T-helper 2 cell (primary cell): Measurements from ENCODE around the gene AFF1.

Experiments used
- DNase-seq, 5 experiments: peaks; one replicate each; pipeline versions ENCODE4 v3.0.0 to v3.0.0-alpha.2; 2012 to 2022

Gene AFF1

DNA sequence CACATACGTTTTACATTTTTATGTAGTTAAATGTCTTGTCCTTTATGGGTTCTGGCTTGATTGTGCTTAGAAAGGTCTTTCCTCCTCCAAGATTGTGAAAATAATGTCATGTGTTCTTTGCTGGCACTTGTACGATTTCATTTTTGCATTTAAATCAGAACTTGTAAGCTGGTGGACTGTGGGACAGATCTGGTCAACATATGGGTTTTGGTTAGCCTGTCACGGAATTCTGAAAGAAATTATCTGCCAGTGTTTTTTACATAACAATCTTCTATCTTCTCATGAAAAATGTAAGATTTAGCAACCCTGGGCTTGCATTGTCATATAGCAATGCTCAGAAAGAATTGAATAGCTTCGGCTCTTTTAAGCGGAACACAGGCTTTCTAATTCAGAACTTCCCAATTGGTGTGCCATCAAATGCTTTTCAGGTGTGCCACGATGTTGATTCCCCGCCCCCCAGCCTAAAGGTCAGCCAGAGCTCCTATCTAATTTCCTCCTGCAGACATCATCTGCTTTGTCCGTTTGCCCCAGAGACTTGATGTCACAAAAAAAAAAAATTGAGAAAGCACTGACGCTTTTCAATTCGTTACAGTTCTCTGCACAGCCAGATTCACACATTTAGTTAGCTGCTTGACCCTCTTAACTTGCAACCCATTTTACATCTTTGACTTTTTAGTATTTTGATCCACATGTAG is 16.2 kb downstream of the AFF1 start:
- no peak for DNase-seq

DNA sequence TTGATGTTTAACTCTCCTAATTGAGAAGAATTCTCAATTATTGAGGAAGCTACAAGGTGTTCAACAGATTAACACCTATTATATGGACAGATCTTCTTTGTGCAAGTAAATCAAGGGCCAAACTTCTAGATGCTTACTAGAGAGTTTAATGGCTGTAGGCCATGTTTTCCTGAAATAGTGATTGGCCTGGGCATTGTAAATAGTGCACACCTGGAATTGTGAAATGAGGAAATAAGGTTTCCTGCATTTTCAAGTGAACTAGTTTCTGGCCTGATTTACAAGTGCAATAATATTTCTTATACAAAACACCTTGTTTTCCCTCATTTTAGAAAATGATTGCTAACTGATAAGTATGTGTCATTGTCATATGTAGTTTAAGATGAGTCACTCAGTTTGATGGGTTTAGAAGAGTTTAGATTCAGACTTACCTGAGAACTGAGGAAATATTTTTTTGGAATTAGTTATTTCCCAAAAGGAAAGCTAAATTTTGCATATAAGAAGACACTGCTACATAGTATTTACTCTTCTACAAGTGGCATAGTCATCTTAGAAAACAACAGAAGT is 21.2 kb downstream of the AFF1 start:
- no peak for DNase-seq

DNA sequence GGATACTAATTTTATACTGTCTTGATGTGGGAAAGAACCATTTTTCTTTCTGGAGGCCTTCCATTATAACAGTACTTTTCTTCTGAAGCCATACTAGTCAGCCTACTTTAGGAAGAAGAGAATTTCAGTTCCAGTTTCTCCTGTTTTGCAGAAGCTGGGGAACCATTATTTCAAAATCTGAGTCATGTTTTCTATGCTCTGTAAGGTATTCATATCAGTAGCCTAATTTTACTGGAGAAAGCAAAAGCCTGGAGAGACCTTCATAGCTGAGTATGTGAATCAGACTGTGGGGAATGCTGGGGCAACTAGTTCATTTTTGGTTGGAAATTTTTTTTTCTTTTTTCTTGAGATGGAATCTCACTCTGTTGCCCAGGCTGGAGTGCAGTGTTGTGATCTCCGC is 22.4 kb downstream of the AFF1 start:
- no peak for DNase-seq

DNA sequence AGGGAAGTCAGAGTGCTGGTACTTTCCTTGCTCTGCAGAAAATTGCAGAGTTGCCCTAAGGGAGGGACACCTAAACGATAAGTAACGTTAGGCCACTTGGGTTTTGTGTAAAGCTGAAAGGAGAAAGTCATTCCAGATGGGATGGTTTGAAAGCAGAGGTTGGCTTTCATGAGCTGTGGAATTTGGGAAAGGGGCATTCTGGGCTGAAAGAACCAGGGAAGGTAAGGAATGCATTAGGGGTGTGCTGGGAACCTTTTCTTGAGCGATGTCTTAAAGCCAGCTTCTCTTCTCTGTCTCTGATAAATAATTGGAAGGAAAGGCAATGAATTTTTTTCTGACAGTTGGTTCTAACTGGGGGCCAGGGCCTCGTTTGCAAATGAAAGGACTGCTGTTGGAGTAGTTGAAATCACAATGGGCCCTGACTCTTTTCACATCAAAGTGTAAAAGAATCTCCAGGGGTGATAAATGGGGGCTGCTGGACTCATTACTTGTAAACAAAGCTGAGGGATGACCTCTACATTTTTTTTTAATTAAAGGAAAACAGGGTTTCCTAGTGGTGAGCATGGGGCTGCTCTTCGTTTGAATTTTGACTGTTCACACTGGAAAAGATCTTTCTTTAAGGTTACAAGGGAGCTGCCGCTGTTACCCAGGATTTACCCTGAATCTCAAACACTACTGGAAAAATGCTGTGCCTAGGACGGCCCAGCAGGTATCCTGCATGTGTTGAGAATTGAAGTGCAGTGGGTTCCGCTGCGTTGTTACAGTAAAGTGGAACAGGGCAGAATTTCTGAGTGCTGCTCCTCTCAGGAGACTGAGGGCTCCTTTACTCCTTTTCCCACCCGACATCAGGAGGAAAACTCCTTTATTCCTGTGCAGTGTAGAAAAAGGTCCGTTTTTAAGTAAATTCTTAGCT is 25.0 kb downstream of the AFF1 start:
- DNase-seq: no peak

DNA sequence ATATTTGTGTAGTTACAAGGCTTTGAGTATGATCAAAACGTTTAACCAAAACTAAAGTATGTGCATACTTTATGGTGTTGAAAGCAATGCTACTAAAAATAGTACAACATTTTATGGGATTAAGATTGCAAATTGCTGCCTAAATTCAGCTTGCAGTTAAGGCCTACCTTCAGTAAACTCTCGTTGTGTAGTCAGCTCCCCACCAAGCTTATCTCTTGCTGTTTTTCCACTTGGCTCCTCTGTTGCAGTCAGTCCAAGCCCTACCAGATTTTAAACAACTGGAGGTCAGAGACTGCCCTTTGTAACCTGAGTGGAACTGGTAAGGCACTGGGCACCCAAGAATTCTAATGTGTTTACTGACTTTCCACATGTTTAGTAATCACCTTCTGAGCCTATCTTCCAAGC is 25.7 kb downstream of the AFF1 start:
- no peak for DNase-seq

DNA sequence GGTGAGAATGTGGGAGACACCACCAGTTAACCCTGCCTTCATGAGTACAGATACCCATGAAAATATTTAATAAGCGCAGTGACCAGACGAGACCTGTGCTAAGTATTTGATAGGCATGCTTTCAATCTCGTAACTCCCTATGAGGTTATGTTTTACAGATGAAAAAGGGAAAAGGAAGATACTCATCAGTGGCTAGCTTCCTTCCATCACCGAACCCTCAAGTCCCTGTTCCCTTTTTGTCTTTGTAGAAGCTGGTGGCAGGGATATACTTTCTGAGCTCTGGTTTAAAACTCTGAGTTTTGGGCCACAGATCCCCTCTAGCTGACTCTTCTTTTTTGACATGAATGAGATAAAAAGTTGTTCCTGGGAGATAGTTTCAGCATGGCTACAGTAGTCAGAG is 26.3 kb downstream of the AFF1 start:
- no peak for DNase-seq

DNA sequence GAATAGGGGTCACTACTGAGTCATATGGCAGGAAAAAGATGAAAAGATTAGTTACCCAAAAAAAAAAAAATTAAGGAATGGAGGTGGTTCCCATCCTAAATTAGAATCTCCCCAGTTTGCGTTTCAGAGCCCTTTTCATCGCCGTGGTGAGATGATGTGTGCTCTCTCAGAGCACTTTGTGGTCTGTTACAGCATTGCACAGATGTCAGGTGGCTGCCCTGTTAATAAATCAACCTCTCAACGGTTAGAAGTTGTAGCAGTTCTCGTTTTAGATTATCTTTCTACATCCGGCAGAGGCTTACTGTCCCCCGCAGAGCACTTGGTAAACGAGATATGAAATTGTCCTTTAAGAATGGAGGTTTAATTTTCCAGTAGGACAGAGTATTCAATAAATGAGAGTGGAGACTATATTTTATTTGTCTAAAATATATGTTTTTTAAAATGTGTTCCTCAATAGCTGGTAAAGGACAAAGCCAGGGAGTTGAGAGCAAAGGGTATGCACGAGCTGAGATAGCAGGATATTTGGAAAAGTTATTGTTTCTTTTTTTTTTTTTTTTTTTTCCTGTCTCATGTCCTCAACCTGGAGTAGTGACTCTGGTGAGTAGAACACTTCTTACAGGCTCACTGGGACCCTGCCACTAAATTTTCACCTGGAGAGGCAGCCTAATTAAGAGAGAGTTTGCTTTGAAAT is 26.9 kb downstream of the AFF1 start:
- no peak for DNase-seq

DNA sequence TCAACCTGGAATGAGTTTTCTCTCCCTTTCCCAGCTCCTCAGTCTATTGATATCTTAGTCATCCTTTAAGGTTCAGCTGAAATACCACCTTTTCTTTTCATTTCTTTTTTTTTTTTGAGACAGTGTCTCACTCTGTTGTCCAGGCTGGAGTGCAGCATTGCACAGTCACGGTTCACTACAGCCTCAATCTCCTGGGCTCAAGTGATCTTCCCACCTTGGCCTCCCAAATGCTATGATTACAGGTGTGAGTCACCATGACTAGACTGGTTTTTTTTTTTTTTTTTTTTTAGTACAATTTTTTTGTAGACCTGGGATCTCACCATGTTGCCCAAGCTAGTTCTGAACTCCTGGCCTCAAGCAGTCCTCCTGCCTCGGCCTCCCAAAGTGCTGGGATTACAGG is 28.9 kb downstream of the AFF1 start:
- DNase-seq: no peak

DNA sequence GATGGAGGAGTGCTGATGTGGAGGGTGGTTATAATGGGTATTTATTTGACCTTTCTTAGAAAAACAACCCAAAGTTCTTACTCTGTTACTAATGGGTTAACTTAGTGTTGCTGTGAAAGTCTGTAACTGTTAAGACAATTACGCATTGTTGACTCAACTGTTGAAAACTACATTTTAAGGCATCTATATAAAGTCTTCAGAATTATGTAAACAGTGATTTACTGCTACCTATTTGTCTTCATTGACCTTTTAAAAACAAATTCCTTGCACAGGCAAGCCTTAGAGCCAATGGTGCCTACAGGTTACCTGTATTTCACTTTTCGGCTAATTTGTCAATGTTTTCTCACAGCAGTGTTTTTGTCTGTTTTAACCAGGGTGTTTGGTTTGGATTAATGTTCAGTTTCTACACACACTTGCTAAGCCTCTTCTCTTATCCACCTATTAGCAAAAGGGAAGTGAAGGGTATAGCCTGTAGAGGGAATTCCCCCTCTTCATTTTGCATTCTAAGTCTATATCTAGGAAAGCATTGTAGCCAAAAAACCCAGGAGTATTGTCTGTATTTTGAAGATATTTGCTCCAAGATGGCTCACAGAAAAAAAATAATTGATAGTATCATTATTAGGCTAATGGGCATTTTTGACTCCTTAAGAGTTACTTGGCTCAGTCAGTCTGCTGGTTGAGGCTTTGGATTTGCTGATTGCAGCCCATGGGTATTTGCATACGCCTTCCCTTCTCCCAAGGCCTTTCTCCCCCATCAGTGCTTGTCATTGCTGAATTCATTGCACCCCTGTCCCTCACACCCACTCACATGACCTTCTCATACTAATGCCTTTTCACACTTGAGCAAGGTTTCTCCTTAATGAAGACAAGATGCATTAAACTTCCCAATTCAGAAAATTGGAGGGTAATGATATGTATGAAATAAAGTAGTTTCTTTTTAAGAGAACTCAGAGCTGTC is 30.5 kb downstream of the AFF1 start:
- DNase-seq: no peak

DNA sequence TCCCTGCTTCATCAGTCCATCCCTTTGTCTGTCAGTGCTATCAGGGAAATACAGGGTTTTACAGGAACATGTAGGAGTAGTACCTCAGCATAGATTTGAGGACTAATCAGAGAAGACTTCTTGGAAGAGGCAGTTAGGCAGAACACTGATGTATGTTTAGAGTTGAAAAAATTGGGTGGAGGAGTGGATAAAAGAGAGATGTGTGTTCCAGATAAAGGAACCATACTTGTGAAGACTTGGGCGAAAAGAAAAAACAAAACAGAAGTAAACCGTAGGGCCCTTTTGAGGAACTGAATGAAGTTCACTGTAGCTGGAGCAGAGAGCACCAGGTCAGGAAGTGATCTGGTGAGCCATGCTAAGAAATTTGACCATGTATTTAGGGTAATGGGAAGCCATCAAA is 32.3 kb downstream of the AFF1 start:
- no peak for DNase-seq

DNA sequence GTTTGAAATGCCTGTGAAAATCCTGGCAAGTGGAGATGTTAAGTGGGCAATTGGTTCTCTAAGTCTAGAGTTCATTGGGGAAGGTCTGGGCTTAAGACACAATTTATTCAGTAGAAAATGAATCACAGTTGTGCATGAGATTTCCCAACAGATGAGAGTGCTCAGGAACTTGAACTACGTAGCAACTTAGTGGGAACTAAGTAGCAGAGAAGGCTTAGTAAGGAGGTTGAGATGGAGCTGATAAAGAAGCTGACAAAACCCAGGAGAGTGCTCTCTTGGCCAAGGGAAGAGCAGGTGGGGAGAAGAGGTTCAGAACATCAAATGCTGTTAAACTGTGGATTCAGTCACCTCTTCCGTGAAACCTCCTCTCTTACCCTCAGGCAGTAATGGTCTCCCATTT is 33.0 kb downstream of the AFF1 start:
- DNase-seq: no peak

DNA sequence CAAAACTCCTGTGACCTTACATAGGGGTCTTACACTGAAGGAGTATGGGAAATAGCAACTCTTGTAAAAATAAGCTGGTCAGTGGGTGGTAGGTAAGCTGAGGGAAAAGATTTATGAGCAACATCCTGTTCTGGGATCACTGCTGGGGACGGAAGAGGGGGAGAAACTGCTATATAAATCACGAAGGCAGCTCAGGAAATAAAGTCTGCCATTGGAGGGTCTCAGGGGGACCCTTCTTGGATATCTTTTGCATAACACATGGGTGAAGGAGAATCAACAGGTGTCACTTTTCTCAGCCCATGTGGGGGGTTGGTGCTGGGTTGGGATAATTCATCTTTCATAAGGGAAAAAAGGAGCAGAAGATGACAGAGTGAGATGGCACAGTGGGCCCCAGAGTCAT is 33.7 kb downstream of the AFF1 start:
- no peak for DNase-seq

DNA sequence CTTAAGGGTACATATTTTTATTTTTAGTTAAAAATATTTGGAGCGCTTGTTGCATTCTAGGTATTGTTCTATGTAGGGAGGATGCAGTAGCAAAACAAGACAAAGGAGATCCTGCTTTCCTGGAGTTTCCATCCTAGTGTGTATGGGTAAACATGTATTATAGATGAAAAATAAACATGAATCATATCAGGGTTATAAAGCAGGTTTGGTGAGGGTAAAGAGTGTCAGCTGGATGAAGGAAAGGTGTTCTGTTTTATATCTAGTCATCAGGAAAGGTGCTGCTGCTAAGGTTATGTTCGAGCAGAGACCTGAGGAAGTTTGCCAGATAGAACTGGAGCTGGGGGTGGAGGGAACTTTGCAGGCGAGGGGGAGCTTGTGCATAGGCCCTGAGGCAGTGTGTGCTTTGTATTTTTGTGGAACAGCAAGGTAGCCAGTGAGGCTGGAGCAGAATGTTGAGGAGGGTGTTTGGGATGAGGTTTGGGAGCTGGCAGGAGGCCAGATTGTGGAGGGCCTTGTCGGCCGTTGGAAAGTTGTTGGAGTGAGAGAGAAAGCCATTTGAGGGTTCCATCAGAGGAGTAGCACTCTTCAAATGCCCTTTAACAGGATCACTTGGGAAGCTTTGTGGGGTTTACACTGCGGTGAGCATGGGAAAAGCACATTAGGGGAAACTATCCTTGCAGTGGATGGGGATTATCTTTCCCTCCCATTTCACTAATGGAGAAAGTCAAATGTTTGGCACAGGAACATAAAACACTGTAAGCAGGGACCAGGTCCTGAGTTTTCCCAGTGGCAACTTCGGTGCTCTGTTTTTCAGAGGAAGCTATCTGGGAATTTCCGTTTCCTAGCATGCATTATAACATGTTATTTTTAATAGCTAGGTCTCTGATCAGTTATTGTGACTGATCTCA is 35.9 kb downstream of the AFF1 start:
- no peak for DNase-seq

DNA sequence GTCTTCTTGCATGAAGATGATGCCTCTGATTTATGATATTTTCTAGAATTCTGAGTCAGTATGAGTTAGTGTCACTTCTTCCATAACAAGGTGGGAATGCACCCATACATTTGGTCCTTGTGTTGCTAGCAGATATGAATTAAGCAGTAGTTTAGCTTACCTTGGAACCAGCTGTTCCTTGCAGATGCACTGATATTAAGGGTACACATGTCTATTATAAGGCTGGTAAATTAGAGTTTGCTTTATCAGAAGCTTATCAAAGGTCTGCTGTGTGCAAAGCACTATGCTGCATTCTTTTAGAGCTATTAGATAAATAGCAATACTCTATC is 36.5 kb downstream of the AFF1 start:
- no peak for DNase-seq

DNA sequence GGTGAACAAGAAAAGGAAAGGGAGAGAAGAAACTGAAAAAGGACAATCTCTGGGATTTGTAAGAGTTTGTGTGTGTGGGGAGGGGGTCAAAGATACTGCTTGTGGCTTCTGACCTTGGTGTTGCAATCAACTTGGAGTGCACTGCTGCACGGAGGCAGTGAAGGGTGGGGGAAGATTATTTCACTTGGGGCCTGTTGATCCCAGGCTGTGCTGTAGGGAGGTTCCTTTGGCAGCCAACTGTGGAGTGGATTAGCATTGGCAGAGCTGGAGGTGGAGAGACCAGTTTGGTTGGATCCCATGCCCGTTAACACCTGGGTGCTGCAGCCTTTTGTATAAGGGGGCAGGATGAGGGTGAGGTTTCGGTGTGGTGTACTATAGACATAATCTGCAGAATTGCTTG is 38.2 kb downstream of the AFF1 start:
- DNase-seq: no peak

DNA sequence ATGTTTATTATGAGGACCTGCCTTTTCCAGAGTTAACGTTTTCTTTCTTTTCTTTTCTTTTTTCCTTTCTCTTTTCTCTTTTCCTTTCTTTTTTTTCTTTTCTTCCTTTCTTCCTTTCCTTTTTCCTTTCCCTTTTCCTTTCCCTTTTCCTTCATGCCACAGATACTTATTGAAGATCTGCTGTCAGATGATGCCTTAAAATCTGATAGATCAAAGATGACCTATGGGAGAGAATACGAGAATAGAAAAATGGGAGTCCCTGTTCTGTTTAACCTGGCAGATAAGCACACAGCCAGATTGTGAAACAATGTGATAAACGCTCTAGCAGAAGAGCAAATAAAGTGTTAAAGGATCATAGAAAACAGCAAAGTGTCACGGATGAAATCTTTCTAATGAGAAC is 38.9 kb downstream of the AFF1 start:
- no peak for DNase-seq

DNA sequence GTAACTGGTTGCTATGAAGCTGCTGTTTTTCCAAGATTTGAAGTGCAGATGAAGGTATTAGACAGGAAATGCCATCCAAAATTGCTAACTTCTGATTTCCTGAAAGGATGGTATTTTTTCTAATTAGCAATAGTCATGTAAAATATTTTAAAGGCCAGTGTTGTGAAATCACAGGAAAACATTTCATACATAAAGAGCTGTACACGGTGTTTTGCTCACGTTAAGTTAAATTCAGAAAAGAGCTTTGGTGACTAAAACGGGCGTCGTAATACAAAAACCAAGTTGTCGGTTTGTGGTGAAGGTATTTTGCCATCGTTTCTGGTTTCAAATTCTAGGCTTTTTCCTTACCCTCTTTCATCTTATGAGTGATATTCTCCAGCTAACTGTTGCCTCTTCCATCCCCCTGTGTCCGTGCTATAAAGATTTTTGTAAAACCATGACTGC is 39.8 kb downstream of the AFF1 start:
- DNase-seq: peak in 1 of 5 experiments; percentile 54

DNA sequence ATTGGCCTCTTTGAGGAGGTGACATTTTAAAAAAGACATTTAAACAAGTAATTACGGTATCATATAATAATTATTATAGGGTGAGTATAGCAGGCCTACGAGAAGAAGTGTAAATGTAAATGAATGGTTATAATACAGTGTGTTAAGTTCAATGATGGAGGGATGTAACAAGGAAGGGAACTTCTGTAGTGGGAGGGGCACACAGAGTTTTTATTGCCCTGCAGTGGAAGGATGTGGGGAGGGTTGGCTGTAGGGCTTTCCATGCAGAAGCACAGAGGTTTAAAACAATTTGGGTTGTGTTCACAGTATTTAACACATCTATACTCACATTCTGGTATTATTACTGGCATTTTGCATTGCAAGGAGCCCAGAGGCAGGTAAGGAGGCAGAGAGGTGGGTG is 41.1 kb downstream of the AFF1 start:
- DNase-seq: peak in 1 of 5 experiments; percentile 19

DNA sequence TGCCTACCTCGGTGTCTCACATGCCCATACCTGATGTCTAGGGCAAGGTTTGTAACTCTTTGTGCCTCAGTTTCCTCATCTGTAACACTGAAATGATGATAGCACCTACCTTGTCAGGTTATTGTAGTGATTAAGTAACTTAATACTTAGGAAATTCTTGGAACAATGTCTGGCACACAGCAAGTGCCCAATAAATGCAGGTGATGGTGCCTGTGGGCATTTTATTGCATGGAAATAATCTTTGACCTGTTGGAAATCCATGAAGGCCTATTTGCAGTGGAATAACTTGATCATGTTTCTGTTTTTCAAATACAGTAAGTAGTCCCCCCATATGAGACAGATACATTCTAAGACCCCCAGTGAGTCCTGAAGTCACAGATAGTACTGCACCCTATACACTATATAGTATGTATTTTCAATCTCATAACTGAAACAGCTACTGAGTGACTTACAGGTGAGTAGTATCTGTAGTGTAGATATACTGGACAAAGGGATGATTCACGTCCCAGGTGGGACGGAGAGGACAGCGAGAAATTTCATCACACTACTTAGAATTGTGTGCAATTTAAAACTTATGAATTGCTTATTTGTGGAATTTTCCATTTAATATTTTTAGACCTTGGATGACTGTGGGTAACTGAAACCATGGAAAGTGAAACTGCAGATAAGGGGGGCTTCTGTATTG is 42.1 kb downstream of the AFF1 start:
- no peak for DNase-seq

DNA sequence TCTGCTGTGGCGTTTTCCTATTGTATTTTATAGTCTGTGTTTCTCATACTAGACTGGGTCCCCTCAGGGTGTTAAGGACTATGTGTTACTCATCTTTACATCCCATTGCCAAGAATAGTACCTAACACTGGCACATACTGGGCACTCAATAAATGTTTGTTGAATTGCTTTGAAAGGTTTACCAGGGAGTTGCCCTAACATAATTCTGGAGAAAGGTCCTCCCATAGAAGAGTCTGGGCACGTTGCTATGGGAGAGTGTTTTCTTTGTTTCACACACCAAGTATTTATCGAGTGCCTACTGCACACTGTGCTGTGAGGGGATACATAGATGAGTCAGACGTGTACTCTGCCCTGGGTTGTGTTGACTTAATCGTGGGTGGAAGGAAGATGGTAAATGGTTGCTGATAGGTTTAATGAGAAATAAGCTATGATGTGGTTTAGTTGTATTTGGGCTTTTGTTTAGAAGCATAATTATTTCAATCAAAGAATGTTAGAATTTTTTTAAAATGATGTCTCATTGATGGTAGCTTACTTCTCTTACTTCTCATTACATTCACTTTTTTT is 42.9 kb downstream of the AFF1 start:
- DNase-seq: peak in 1 of 5 experiments; percentile 89
